ENCODE data around the gene DSCAML1.

DNA sequence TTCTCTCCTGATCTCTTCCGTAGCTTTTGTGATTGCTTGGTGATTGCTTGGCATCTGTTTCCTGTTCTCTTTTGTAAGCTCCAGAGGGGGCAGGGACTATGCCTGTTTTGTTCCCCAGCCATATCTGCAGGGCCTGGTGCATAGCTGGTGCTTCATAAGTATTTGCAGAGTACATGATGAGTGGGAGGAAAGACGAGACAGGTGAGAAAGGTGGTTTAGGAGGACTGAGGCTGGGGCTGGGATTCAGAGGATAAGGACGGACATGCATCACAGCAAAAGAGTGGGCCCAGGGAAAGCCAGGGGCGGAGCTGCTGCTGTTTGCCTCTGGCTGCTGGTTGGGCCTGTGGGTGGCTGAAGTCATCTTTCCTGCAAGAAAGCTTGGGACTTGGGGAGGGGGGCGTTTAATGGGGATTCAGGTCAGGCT lies 62.4 kb downstream of the DSCAML1 start:
- TF ChIP-seq EZH2 (IDR thresholded peaks at IDR 0.05; ENCODE audit: insufficient read depth, poor library complexity, severe bottlenecking) = no peak
- no peak for TF ChIP-seq EZH2phosphoT487 (IDR thresholded peaks at IDR 0.05; ENCODE audit: insufficient read depth, low read depth)
